ENCODE results near the gene PFDN5.
"Not testable (repeated sequence)": the region's sequence is repeated elsewhere in the genome, so short reads cannot be mapped to it uniquely, and the experiment has no call there.

Gene PFDN5

GRCh38 chr12:53279283-53279869, 16.0 kb upstream of the PFDN5 start:
- in situ Hi-C loops (cut with MboI; ENCODE audit: low pct_unique_long_range_greater_than_20kb, low sequenced_read_pairs) = loop anchor here (25.0 kb wide), 1 partner anchor 217 kb away; the partner anchor contains the start of gene TNS2
- DNase-seq = no peak

- no peak for DNase-seq
- in situ Hi-C loops (cut with MboI; ENCODE audit: low pct_unique_long_range_greater_than_20kb, low sequenced_read_pairs) = loop anchor here (25.0 kb wide), 1 partner anchor 218 kb away; the partner anchor contains the start of gene TNS2
These were observed 15.3 kb upstream of the PFDN5 start for GRCh38 chr12:53279888-53280498.

GRCh38 chr12:53286448-53286847, 8.9 kb upstream of the PFDN5 start:
- in situ Hi-C loops (cut with MboI; ENCODE audit: low pct_unique_long_range_greater_than_20kb, low sequenced_read_pairs) = loop anchor here (25.0 kb wide), 1 partner anchor 224 kb away; the partner anchor contains the start of gene TNS2
- no peak for DNase-seq

GRCh38 chr12:53287741-53288216, 7.6 kb upstream of the PFDN5 start:
- in situ Hi-C loops (cut with MboI; ENCODE audit: low pct_unique_long_range_greater_than_20kb, low sequenced_read_pairs) = loop anchor here (25.0 kb wide), 1 partner anchor 225 kb away; the partner anchor contains the start of gene TNS2
- DNase-seq = peak; percentile 67

DNA sequence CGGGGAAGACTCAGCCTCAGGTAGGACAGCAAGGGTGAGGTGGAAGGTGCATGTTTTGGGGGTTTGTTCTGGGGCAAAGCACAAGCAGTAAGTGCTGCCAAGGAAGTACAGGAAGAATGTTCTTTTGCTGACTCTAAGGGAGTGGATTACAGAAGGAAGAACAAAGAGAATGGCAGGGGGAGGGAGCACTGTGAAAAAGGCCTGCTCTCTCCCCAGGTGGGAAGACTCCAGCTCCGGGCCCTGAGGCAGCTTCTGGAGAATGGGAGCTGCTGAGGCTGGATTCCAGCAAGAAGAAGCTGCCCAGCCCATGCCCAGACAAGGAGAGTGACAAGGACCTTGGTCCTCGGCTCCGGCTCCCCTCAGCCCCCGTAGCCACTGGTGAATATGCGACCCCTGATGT, 7.0 kb upstream of the PFDN5 start:
- in situ Hi-C loops (cut with MboI; ENCODE audit: low pct_unique_long_range_greater_than_20kb, low sequenced_read_pairs) = loop anchor here (25.0 kb wide), 1 partner anchor 226 kb away; the partner anchor contains the start of gene TNS2
- no peak for DNase-seq

DNA sequence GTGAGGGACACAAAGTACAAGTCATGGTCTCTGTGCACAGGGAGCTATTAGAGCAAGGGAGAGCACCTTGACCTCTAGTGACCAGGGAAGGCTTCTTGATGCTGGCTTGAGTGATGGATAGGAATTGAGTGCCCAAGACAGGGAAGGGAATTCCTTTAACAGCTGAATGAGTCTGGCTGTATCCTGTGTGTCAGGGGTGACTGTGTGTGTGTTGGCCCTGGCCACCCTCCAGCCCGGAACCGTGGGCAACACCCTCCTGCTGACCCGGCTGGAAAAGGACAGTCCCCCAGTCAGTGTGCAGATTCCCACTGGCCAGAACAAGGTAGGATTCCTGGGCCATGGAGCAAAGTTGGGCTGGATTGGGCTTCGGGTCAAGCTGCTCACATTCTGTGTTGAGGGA, 5.5 kb upstream of the PFDN5 start:
- in situ Hi-C loops (cut with MboI; ENCODE audit: low pct_unique_long_range_greater_than_20kb, low sequenced_read_pairs) = loop anchor here (25.0 kb wide), 1 partner anchor 228 kb away; the partner anchor contains the start of gene TNS2
- DNase-seq = no peak

DNA sequence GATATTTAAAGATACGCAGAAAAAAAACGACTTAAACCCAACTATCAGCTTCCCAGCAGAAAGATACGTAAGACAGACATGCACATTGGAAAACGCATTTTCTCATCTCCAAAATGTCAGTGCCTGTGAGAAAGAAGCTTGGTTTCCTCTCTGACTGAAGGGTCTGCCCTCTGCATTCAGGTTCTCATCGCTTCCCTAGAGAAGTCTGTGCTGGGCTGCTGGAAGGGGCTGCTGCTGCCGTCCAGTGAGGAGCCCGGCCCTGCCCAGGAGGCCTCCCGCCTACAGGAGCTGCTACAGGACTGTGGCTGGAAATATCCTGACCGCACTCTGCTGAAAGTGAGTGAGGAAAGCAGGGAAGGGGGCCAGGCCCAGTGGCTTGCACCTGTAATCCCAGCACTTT, 4.7 kb upstream of the PFDN5 start:
- in situ Hi-C loops (cut with MboI; ENCODE audit: low pct_unique_long_range_greater_than_20kb, low sequenced_read_pairs) = loop anchor here (25.0 kb wide), 1 partner anchor 228 kb away; the partner anchor contains the start of gene TNS2
- no peak for DNase-seq

DNA sequence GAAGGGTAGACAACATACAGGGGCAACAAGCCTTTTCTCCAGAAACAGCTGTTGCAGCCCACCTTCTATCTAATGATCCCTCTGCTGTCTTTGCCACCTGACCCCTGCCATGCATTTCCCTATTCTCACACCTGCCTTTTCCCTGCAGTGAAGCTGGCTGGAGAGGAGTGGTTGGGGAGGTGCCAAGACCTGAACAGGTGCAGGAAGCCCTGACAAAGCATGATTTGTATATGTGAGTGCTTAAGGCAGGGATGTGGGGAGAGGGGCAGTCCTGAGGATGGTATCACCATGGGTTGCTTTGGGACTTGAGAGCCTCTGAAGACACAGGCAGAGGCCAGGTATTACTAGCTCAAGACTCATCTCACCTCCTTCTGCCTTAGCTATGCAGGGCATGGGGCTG, 2.9 kb upstream of the PFDN5 start:
- in situ Hi-C loops (cut with MboI; ENCODE audit: low pct_unique_long_range_greater_than_20kb, low sequenced_read_pairs) = loop anchor here (25.0 kb wide), 1 partner anchor 230 kb away; the partner anchor contains the start of gene TNS2
- DNase-seq = no peak

- no peak for DNase-seq
- in situ Hi-C loops (cut with MboI; ENCODE audit: low pct_unique_long_range_greater_than_20kb, low sequenced_read_pairs) = loop anchor here (25.0 kb wide), 1 partner anchor 234 kb away; the partner anchor contains the start of gene TNS2
These were observed 513 bp downstream of the PFDN5 start for GRCh38 chr12:53295891-53296219.

DNA sequence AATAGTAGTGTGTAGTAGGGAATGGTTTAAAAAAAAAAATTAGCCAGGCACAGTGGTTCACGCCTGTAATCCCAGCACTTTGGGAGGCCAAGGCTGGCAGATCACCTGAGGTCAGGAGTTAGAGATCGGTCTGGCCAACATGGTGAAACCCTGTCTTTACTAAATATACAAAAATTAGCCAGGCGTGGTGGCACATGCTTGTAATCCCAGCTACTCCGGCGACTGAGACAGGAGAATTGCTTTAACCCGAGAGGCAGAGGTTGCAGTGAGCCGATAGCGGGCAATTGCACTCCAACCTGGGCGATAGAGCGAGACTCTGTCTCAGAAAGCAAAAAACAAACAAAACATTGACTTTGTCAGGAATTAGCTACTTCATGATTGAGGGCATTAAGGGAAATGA, 1.8 kb downstream of the PFDN5 start:
- DNase-seq = not testable (repeated sequence)
- in situ Hi-C loops (cut with MboI; ENCODE audit: low pct_unique_long_range_greater_than_20kb, low sequenced_read_pairs) = loop anchor here (25.0 kb wide), 1 partner anchor 235 kb away; the partner anchor contains the start of gene TNS2

DNA sequence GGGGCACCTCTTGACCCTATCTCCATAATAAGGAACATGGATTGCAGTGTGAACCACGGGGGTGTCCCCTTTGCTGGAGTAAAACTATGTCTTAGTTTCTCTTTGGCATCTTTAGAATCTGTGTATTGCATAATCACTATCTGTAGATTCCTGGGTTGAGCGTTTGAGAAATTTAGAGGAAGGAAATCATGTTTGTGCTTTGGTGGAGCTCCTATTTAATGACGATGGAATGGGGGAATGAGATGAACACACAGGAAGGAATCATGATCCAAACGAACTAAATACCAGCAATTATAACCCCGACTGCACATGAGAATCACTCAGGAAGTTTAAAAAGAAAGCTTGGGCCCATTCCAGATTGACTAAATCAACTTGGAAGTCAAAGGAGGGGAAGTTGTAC, 2.8 kb downstream of the PFDN5 start:
- peak; percentile 44 for DNase-seq
- in situ Hi-C loops (cut with MboI; ENCODE audit: low pct_unique_long_range_greater_than_20kb, low sequenced_read_pairs) = loop anchor here (25.0 kb wide), 1 partner anchor 236 kb away; the partner anchor contains the start of gene TNS2

DNA sequence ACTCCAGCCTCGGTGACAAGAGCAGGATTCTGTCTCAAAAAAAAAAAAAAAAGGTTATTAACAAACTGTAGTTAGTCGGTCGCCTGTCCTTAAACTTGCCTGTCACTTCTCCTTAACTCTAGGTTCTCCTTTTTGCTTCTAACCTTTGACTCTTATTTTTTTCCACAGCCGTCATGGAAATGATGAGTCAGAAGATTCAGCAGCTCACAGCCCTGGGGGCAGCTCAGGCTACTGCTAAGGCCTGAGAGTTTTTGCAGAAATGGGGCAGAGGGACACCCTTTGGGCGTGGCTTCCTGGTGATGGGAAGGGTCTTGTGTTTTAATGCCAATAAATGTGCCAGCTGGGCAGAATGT, 3.7 kb downstream of the PFDN5 start:
- in situ Hi-C loops (cut with MboI; ENCODE audit: low pct_unique_long_range_greater_than_20kb, low sequenced_read_pairs) = loop anchor here (25.0 kb wide), 1 partner anchor 237 kb away; the partner anchor contains the start of gene TNS2
- DNase-seq = peak; percentile 85

- in situ Hi-C loops (cut with MboI; ENCODE audit: low pct_unique_long_range_greater_than_20kb, low sequenced_read_pairs) = loop anchor here (25.0 kb wide), 1 partner anchor 237 kb away; the partner anchor contains the start of gene TNS2
- peak; percentile 95 for DNase-seq
These were observed 4.3 kb downstream of the PFDN5 start, which contains the start of gene MYG1 for GRCh38 chr12:53299454-53300180. Gene MYG1, plus strand, starts transcription at chr12:53299695. Its CDS starts 43 bp downstream, at chr12:53299738.

- DNase-seq = no peak
- in situ Hi-C loops (cut with MboI; ENCODE audit: low pct_unique_long_range_greater_than_20kb, low sequenced_read_pairs) = no loop called here
These were observed 4.8 kb downstream of the PFDN5 start for GRCh38 chr12:53300187-53300586.

DNA sequence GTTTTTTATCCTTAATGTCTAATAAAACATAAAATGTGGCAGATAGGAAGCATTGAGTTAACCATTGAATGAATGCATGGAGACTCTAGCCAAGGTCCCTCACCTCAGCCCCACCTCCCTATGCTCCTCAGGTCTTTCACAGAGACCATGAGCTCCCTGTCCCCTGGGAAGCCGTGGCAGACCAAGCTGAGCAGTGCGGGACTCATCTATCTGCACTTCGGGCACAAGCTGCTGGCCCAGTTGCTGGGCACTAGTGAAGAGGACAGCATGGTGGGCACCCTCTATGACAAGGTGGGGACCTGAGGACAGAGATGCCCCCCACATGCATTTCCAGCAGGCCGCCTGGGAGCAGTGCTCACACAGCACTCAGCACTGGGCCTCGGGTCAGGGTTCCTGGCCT, 7.6 kb downstream of the PFDN5 start:
- no peak for DNase-seq
- in situ Hi-C loops (cut with MboI; ENCODE audit: low pct_unique_long_range_greater_than_20kb, low sequenced_read_pairs) = no loop called here

DNA sequence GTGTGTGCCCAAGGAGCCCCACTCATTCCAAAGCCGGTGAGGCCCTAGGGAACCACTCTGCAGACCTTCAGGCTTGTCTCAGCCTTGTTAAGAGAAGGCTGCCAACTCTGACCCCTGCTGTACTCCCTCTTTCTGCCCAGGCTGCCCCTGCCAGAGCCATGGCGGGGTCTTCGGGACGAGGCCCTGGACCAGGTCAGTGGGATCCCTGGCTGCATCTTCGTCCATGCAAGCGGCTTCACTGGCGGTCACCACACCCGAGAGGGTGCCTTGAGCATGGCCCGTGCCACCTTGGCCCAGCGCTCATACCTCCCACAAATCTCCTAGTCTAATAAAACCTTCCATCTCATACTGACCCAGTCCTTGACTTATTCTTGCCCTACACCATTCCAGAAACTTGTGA, 11.5 kb downstream of the PFDN5 start:
- DNase-seq = no peak
- in situ Hi-C loops (cut with MboI; ENCODE audit: low pct_unique_long_range_greater_than_20kb, low sequenced_read_pairs) = no loop called here

- no peak for DNase-seq
- in situ Hi-C loops (cut with MboI; ENCODE audit: low pct_unique_long_range_greater_than_20kb, low sequenced_read_pairs) = no loop called here
These were observed 12.9 kb downstream of the PFDN5 start for GRCh38 chr12:53308276-53308675.

- DNase-seq = peak; percentile 77
- in situ Hi-C loops (cut with MboI; ENCODE audit: low pct_unique_long_range_greater_than_20kb, low sequenced_read_pairs) = no loop called here
These were observed 18.7 kb downstream of the PFDN5 start for GRCh38 chr12:53313996-53314395.

- DNase-seq = no peak
- in situ Hi-C loops (cut with MboI; ENCODE audit: low pct_unique_long_range_greater_than_20kb, low sequenced_read_pairs) = no loop called here
These were observed 25.2 kb downstream of the PFDN5 start for GRCh38 chr12:53320352-53321195.

Measured in KBM-7 (cell line).